Liver (tissue), 5 donors: ENCODE data around the gene INTS2. TPM values are rescaled to one million over a fixed set of nuclear protein-coding genes. Genes with fewer than 3 reads are reported as not detected.

Experiments used
- polyA plus RNA-seq, 2 donors: library from polyadenylated mRNA; stranded (reverse) in 1 of 2; unstranded in 1 of 2; fragments of 200-250 nt in 1 of 2; fragments of >200 nt in 1 of 2; fragmentation: Nextera tagmentation in 1 of 2; extraction: Ambion mirVana in 1 of 2; gene quantifications; one replicate each; pipeline versions ENCODE4 v1.2.1 to v1.2.3, GENCODE V29; 2013 to 2015
- small RNA-seq: library from RNA; depleted of rRNA; stranded (forward); fragments of <200 nt; gene quantifications from one replicate; pipeline ENCODE3, GENCODE V24; 2014
- total RNA-seq, 2 donors: library from RNA; depleted of rRNA; stranded (reverse); fragments of >200 nt; gene quantifications; one replicate each; pipeline ENCODE4 v1.2.3, GENCODE V29; 2014
- donor health status: healthy.
- donor health status: healthy.
- donor health status: healthy.

INTS2 gene
- total and polyA plus RNA-seq, 4 donors: 1.1 to 9.9 (median 5.7) TPM

Small RNA genes lying within 50 kb of the gene (small RNA-seq; reads per million reads assigned to genes)
- gene RF00019: not detected

Other genes starting within 250 kb of the INTS2 start
- 10 to 100 TPM in 1 of 2 donors, 1 to 10 TPM in 1; 1.5 to 10.3 TPM for gene BRIP1, start 64.5 kb downstream of the INTS2 start, total RNA-seq
- under 1 TPM; 0.24 to 0.29 TPM for gene BRIP1, start 64.5 kb downstream of the INTS2 start, polyA plus RNA-seq
- gene MED13, start 137.3 kb upstream of the INTS2 start, total RNA-seq: 10 to 100 TPM; 44.2 to 64.0 TPM
- gene MED13, start 137.3 kb upstream of the INTS2 start, polyA plus RNA-seq: 1 to 10 TPM; 6.6 to 7.7 TPM